NCI-H345 treated with DMSO at 0.1 percent for 48 hours (cell line): ENCODE data around the gene UACA.
"Not testable (repeated sequence)": the region's sequence is repeated elsewhere in the genome, so short reads cannot be mapped to it uniquely, and the experiment has no call there.

Source experiments
- DNase-seq: peaks from one replicate; lab custom pipeline; 2025; ENCODE audit not compliant: unreplicated experiment; lab: John Stamatoyannopoulos, UW

UACA gene

GRCh38 chr15:70633103-70633831 lies 130.1 kb downstream of the UACA start:
- DNase-seq, result peak; percentile 36

GRCh38 chr15:70632491-70633102 lies 130.8 kb downstream of the UACA start:
- no peak for DNase-seq

DNA sequence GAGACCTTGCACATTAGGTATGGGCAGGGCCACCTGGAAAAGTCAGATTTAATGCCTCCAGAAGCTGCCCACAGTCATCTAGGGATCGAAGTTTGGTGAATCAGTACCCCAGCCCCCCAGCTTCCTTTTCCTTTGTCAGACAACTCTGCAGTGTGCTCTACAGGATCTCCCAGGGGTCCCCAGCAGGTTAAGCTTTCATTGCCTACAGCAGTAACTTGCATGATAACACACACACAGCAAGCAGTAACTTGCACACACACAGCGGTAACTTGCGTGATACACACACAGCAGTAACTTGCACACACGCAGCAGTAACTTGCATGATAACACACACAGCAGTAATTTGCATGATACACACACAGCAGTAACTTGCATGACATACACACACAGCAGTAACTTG lies 131.3 kb downstream of the UACA start:
- DNase-seq, result no peak

DNA sequence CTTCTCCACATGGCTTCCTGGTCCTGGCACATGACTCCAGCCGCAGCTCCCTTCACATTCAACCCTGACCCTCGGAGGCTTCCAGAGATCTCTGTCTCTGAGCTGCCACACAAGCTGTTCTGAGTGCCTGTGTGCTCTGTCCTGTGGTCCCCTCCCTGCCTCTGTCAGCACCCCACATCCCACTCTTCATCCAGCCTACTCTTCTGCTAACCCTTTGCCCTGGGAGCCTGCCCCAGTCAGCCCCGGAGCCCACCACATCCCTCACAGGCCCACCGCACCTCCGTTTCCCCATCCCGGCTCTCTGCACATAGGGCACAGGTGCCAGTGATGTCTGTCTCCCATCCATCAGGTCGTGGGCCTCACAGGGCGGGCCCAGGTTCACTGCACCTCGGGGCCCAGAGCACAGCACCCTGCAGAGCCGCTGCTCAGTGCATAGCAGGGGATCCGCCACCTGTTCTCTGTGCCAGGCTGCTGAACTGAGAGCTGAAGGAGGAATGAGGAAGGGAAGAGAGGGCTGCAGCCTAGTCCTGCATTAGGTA lies 133.6 kb downstream of the UACA start:
- DNase-seq, result peak; percentile 19

- DNase-seq, result no peak
These were observed 134.8 kb downstream of the UACA start for GRCh38 chr15:70628549-70628896.

- DNase-seq, result no peak
These were observed 135.4 kb downstream of the UACA start for GRCh38 chr15:70627734-70628548.

DNA sequence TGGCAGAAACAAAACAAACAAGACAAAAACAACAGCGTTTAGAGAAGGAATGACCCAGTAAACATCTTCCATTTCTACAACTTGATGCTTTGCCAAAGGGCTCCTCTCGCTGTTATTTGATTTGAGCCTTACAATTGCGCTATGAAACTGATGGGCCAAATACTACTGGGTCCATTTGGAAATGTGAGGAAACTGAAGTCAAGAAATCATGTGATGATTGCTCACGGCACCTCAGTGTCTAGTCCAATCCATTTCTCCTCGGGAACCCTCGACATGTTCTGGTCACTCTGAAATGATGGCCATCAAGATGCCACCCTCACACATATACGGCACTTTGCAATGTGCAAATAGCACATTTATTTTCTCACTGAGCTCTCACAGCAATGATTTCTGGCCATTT lies 136.0 kb downstream of the UACA start:
- no peak for DNase-seq

DNA sequence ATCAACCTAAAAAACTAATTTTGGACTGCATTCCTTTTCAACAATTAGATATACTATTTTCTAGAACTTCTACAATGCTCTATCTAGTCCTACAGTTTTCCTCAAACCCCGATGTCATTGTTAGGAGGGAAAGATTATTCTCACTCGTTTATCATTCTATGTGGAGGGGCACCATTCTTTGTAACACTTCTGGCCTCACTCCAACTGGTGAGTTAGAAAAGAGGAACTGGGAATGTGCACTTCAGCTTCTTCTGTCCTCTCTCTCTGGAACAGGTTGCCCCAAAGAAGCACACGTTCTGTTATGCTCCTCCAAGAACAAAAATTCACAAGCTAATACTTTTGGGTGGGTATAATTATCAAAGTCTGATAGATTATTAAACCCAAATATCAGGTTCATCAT lies 137.9 kb downstream of the UACA start:
- no peak for DNase-seq

DNA sequence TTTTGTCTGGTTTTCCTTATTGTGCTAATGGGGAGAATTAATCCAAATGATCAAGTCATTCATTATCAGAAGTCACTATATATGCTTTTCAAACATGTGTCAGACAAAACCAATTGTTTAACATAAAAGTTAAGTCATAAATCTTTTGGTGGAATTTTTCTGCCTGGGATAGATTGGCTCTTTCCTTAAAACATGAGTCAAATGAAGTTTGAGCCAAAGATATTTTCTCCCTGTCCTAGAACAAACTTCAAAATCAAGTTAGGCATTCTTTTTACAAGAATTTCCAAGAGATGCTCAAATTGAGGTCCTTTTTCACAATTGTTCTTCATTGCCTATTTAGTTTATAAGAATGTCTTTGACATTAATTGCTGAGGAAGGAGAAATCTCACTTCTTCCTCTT lies 138.3 kb downstream of the UACA start:
- DNase-seq, result no peak

- no peak for DNase-seq
These were observed 144.4 kb downstream of the UACA start for GRCh38 chr15:70618929-70619328.

DNA sequence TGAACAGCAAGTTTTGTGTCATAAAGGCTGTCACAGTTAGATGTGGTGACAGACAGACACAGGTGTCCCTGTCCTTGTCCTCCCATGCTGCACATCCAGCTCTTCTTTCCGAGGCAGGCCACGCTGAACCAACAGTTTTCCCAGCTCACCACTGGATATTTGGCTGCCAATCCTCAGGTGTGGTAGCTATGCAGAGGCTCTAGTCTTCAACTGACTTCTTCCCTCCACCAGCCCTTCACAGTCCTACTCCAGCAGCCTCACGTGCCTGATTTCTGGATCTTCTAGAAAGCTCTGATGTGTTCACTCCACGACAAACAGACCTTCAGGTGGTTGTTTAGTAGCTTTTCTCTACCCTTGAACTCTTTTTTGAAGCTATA lies 145.5 kb downstream of the UACA start:
- DNase-seq, result no peak

DNA sequence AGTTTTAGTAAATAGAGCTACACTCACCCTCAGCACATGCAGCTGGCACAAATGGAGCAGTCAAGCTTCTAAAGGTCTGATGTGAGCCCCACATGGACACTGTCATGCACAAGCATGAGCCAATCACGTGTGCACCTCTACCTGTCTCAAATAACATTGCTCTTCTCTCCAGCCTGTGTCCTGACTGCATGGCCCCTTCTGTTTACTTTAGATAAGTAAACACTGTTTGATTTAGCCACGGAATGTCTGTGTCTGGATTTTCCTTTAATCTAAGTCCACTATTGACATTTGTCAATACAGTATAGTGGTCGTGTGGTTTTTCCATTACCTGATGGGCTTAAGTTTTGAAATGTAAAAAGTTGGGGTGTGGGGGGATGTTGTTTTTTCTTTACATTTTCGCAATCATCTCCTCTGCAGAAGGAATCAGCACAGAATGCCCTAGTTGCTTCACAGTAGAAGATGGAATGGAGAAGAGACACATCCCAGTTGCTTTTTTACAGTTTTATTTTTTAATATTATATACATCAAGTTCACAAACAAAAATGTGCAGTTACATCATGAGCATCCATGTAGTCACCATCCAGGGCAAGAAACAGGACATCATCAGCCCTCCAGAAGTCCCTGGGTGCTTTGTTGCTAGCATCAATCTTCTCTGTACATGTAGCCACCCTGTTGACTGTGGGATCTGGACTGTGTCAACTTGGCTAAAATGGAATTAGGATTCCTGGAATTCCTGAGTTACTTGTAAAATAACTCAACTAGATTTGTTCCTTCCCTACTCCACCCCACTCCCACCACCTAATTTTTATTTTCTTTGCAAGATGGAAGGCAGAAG lies 146.1 kb downstream of the UACA start:
- DNase-seq, result no peak

DNA sequence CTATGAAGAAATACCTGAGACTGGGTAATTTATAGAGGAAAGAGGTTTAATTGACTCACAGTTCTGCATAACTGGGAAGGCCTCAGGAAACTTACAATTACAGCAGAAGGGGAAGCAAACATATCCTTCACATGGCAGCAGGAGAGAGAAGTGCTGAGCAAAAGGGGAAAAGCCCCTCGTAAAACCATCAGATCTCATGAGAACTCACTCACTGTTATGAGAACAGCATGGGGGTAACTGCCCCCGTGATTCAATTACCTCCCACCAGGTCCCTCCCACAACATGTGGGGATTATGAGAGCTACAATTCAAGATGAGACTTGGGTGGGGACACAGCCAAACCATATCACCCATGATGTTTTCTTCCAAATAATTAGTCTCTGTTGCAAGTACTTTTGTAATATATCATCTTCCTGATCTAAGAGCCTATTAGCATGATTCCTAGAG lies 147.0 kb downstream of the UACA start:
- DNase-seq, result not testable (repeated sequence)

DNA sequence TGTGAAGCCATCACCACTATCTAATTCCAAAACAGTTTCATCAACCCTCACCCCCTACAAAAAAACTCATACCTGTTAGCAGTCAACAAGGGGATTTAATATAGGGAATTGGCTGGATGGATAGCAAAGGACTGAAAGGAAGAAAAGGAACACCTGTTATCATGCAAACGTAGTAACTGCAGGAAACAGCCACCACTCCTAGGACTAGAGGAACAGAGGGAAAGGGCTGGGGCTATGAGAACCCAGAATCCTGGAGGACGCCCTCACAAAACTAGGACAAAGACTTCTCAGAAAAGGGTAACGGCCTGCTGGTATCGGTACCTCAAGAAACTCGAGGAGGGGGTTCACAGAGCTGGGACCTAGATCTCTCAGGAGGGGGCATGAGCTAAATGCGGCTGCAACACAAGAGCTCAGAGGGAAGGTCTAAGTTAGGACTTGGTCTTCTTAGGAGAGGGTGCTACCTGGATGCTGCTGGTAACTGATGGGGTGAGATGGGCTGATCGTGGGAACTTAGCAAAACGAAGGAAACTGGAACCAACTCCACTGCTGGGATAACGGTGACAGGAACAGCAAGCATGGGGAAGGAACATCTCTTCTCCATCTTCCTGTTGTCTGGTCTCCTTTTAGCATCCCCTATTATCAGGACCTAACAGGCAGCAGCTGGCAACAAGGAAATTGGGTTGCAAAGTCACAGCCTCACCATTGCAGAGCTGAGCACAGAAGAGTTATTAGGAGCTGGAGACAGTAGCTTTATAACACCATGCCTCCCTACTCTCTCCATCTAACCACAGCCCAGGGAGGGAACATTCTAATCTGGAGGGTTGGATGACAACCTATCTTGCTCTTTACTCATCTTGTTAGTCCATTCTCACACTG lies 147.7 kb downstream of the UACA start:
- DNase-seq, result no peak

GRCh38 chr15:70614221-70614620 lies 149.1 kb downstream of the UACA start:
- DNase-seq, result no peak

DNA sequence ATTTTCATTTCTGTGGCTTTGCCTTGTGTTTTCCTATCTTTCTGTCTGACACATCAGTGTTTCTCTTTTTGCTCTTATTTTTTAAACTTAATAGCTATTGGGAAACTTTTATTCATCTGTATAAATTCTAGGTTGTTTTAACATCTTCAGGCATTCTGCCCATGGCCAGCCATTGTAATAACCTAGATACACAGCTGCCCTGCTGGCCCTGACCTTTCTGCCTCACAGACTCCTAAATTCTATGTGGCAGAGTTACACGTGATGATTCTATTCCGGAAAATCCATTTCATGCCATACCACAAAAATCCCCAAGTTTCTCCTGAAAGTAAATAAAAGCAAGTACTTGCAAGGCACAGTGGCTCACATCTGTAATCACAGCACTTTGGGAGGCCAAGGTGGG lies 150.1 kb downstream of the UACA start:
- no peak for DNase-seq

DNA sequence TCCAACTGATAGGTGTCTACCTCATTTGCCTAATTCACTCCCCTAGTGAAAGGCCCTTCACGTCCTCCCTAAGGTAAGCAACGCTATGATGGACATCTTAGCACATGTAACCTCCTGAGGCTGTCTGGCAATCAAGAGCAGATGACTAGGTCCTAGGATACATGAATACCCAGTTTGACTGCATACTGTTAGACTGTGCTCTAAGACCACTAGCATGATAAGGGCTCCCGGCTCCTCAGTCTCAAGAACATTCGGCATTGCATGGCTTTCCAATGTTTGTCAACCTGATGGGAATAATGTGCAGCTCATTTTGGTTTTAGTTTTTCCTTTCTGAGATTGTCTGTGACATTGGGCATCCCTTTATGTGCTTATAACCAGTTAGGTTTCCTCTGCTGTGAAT lies 152.1 kb downstream of the UACA start:
- no peak for DNase-seq

DNA sequence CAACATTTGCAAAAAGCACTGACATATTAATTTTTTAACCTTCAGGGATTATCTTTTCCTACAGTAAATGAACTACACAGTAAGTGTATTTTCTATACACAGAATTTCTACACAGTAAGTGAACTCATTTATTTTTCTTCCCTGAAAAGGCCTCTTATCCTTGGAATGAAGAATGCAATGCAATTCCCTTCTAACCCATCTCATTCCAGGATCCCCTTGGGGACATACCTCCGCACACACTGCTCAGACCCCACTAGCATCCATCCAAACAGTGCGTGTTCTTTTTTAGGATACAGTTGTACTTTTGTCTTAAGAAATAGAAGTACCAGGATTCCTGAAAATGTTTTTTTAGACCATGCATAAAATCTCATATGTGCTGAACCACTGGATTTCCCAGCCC lies 152.8 kb downstream of the UACA start:
- no peak for DNase-seq

- DNase-seq, result no peak
These were observed 153.5 kb downstream of the UACA start for GRCh38 chr15:70609889-70610288.

GRCh38 chr15:70608144-70608543 lies 155.2 kb downstream of the UACA start:
- no peak for DNase-seq
